Testis (tissue), 2 donors: Measurements from ENCODE around the gene TRIM37.

Source experiments
- CTCF ChIP-seq, 3 experiments: fragments of 450-650 bp in 2 of 3; fragments of 200-600 bp in 1 of 3; sonication (generic) in 1 of 3; IDR thresholded peaks; one replicate each; pipeline ENCODE4 v1.5.1; 2016 to 2019; ENCODE audit warnings: antibody characterized with exemption in 3 of 3, mild to moderate bottlenecking in 2 of 3, moderate library complexity in 1 of 3
- POLR2A ChIP-seq: fragments of 450-650 bp; IDR thresholded peaks from one replicate; pipeline ENCODE4 v1.6.1; 2017; ENCODE audit warnings: antibody characterized with exemption, mild to moderate bottlenecking, moderate library complexity

GRCh38 chr17:58980706-58981481 is 125.8 kb downstream of the TRIM37 start:
- TF ChIP-seq CTCF (IDR thresholded peaks at IDR 0.05) (no peak), POLR2A (no peak)
